Stimulated activated CD4-positive, alpha-beta T cell treated with anti-CD3 and anti-CD28 coated beads, TNF-alpha, amount 100 ng/mL, for 48 hours (primary cell): ENCODE measurements around the gene PROC.

Source experiments
- DNase-seq, 3 donors: peaks; one replicate each; pipeline ENCODE4 v3.0.0-alpha.2; 2020; ENCODE audit warnings: low read depth in 3 of 3

PROC gene

GRCh38 chr2:127418300-127419111 is at the start of gene PROC:
TSS of gene PROC (plus strand) at chr2:127418427. CDS start at chr2:127419943, 1,516 bp downstream.
- no peak for DNase-seq

GRCh38 chr2:127370010-127370409 is 48.2 kb upstream of the PROC start:
- DNase-seq: no peak

GRCh38 chr2:127371037-127371436 is 47.2 kb upstream of the PROC start:
- no peak for DNase-seq

- no peak for DNase-seq
Measured at GRCh38 chr2:127373362-127374083, 44.7 kb upstream of the PROC start.

GRCh38 chr2:127376257-127376656 is 42.0 kb upstream of the PROC start:
- DNase-seq: no peak

- DNase-seq: no peak
Measured at GRCh38 chr2:127377262-127377661, 41.0 kb upstream of the PROC start.

GRCh38 chr2:127378720-127379119 is 39.5 kb upstream of the PROC start:
- DNase-seq: no peak

- no peak for DNase-seq
Measured at GRCh38 chr2:127379712-127380355, 38.4 kb upstream of the PROC start.

- DNase-seq: no peak
Measured at GRCh38 chr2:127381762-127382161, 36.5 kb upstream of the PROC start.

- no peak for DNase-seq
Measured at GRCh38 chr2:127382831-127383230, 35.4 kb upstream of the PROC start.

GRCh38 chr2:127384529-127384928 is 33.7 kb upstream of the PROC start:
- DNase-seq: no peak

GRCh38 chr2:127386246-127386645 is 32.0 kb upstream of the PROC start:
- no peak for DNase-seq

- DNase-seq: peak; percentile 58 to 71 (median 67)
Measured at GRCh38 chr2:127386764-127387654, 31.2 kb upstream of the PROC start.

GRCh38 chr2:127387655-127388422 is 30.4 kb upstream of the PROC start, which contains the start of gene MAP3K2:
TSS of gene MAP3K2 (minus strand) at chr2:127387975. CDS start at chr2:127343129, 44,846 bp downstream.
- DNase-seq: peak; percentile 85 to 93 (median 88)

GRCh38 chr2:127388423-127389164 is 29.6 kb upstream of the PROC start:
- no peak for DNase-seq

GRCh38 chr2:127389778-127390435 is 28.3 kb upstream of the PROC start:
- DNase-seq: no peak

- no peak for DNase-seq
Measured at GRCh38 chr2:127392133-127392827, 25.9 kb upstream of the PROC start.

GRCh38 chr2:127392828-127393578 is 25.2 kb upstream of the PROC start:
- DNase-seq: no peak
